Measurements from ENCODE around the gene NTSR1. TPM values are rescaled to one million over a fixed set of nuclear protein-coding genes. Genes with fewer than 3 reads are reported as not detected.

NTSR1 gene
- total and polyA plus RNA-seq, 7 donors = 0.60 to 54.0 (median 8.8) TPM; not detected in 1

- WGBS, 2 donors = 7 to 21% methylated on average over 27 of the region's 27 CpGs
- no peak for DNase-seq
- intact Hi-C loops (cut with DNase I) = no loop called here
Measured at GRCh38 chr20:62685781-62686555, 22.7 kb upstream of the NTSR1 start.

DNA sequence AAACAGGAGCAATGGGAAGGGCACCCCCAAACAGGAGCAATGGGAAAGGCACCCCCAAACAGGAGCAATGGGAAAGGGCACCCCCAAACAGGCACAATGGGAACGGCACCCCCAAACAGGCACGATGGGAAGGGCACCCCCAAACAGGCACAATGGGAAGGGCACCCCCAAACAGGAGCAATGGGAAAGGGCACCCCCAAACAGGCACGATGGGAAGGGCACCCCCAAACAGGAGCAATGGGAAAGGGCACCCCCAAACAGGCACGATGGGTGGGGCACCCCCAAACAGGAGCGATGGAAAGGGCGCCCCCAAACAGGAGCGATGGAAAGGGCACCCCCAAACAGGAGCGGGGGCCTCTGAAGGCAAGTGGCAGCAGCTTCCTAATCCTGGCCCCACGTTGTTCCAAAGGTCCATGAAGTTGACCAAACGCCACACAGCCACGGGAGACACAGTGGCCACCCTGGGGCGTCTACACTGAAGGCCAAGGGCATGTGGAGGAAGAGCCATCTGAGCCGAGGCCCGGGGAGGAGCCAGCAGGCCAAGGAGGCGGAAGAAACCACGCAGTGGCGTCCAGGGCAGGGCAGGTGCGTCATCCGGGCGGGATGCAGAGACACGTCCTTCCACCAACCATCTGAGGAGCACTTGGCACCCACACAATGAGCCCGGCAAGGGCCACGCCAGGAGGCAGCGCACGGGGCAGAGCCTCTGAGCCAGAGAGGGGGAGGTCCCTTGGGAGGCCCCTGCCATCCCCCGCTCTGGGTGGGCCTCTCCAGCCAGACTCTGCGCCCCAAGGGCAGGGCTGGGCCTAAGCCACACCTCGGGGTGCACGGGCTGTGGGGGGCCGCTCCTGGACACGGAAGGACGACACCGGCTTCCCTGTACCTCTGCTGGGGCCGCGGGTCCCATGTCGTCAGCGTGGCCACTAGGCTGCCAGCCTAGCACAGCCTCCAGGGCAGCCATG, 21.5 kb upstream of the NTSR1 start:
- 70 to 92% methylated on average over 37 of the region's 37 CpGs for WGBS, 2 donors
- no peak overlapping the region for H3K27ac ChIP-seq
- H3K4me3 ChIP-seq = no peak overlapping the region
- H3K9me3 ChIP-seq = no peaks in the 10 kb centered on the region
- peaks cover 0 to 12% (median 9%) of the 10 kb centered on the region in 4 donors for H3K4me1 ChIP-seq
- no peaks in the 10 kb centered on the region for H3K36me3 ChIP-seq
- DNase-seq = no peak
- intact Hi-C loops (cut with DNase I) = no loop called here
- peaks cover 0 to 9% (median 0%) of the 10 kb centered on the region in 3 donors for H3K27me3 ChIP-seq
- TF ChIP-seq CTCF (IDR thresholded peaks at IDR 0.05) (no peak), POLR2AphosphoS5 (IDR thresholded peaks at IDR 0.05) (no peak), POLR2A (IDR thresholded peaks at IDR 0.05) (no peak), EP300 (IDR thresholded peaks at IDR 0.05) (no peak)

More at GRCh38 chr20:62685781-62686555, 22.7 kb upstream of the NTSR1 start:
- peaks cover 0 to 12% (median 9%) of the 10 kb centered on the region in 4 donors for H3K4me1 ChIP-seq
- TF ChIP-seq POLR2A (IDR thresholded peaks at IDR 0.05) (no peak), EP300 (IDR thresholded peaks at IDR 0.05) (no peak), CTCF (IDR thresholded peaks at IDR 0.05) (no peak)
- no peaks in the 10 kb centered on the region for H3K36me3 ChIP-seq
- H3K27me3 ChIP-seq = peaks cover 0 to 9% (median 0%) of the 10 kb centered on the region in 3 donors
- no peak overlapping the region for H3K27ac ChIP-seq
- no peaks in the 10 kb centered on the region for H3K9me3 ChIP-seq
- no peak overlapping the region for H3K4me3 ChIP-seq

DNA sequence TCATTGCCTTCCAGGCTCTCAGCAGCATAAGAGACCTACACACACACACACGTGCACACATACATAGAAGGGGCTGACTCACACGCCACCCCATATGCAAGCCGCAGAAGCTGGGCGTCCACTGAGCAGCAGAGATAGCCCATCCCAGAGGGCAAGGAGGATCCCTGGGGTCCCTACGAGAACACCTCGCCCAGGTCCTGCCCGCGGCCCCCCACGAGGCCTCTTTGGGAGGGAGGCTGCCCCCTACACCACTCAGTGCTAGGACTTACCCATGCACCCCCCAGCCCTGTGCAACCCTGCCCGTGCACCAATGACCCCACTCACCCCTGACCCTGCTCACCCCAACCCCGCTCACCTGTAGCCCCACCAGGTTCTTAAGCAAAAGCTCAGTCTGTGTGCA, 20.6 kb upstream of the NTSR1 start:
- WGBS, 2 donors = 94 to 96% methylated on average over 11 of the region's 11 CpGs
- Histone ChIP-seq H3K4me3 (no peak overlapping the region), H3K27ac (no peak overlapping the region), H3K9me3 (no peaks in the 10 kb centered on the region), H3K4me1 (peaks cover 0 to 12% (median 9%) of the 10 kb centered on the region in 4 donors), H3K27me3 (peaks cover 0 to 9% (median 0%) of the 10 kb centered on the region in 3 donors), H3K36me3 (no peaks in the 10 kb centered on the region)
- no peak for TF ChIP-seq POLR2AphosphoS5 (IDR thresholded peaks at IDR 0.05)
- TF ChIP-seq EP300 (IDR thresholded peaks at IDR 0.05) = no peak
- no peak for TF ChIP-seq POLR2A (IDR thresholded peaks at IDR 0.05)
- no peak for TF ChIP-seq CTCF (IDR thresholded peaks at IDR 0.05)
- DNase-seq = no peak
- intact Hi-C loops (cut with DNase I) = no loop called here

DNA sequence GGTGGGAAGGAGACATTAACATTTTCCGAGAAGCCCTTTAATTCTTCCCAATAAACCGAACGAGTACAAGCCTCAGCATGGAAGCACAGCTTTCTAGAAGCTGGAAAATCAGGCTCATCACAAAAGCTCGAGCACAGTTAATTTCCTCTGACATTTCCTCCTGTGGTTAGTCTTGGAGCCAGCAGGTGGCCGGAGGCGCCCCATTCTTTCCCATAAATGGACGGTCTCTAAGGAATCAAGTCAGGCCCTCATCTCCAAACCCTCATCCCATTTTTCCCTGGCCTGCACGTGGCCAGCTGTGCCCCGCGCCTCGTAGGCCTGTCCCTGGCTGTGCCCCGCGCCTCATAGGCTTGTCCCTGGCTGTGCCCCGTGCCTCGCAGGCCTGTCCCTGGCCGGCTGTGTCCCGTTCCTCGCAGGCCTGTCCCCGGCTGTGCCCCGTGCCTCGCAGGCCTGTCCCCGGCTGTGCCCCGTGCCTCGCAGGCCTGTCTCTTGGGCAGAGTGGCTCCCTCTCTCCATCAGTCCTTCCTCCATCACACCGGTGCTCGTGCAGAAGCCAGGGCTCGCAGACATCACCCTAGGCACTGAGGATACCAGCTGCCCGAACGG, 19.7 kb upstream of the NTSR1 start:
- Histone ChIP-seq H3K9me3 (no peaks in the 10 kb centered on the region), H3K4me1 (peaks cover 0 to 12% (median 9%) of the 10 kb centered on the region in 4 donors), H3K27ac (peak overlapping the region in 2 of 4 donors; percentile 28 to 48), H3K4me3 (no peak overlapping the region), H3K36me3 (no peaks in the 10 kb centered on the region), H3K27me3 (peaks cover 0 to 9% (median 0%) of the 10 kb centered on the region in 3 donors)
- intact Hi-C loops (cut with DNase I) = no loop called here
- WGBS, 2 donors = 82 to 87% methylated on average over 29 of the region's 29 CpGs
- TF ChIP-seq POLR2A (IDR thresholded peaks at IDR 0.05) (no peak), POLR2AphosphoS5 (IDR thresholded peaks at IDR 0.05) (no peak), CTCF (IDR thresholded peaks at IDR 0.05) (peak in 3 of 4 experiments; percentile 8 to 39 (median 25)), EP300 (IDR thresholded peaks at IDR 0.05) (no peak)
- no peak for DNase-seq

Measured in sigmoid colon (tissue), 7 donors.